Subcutaneous adipose tissue (tissue), 4 donors: Measurements from ENCODE around the gene RAB6B. TPM values are rescaled to one million over a fixed set of nuclear protein-coding genes. Genes with fewer than 3 reads are reported as not detected.

Experiments
- CTCF ChIP-seq: fragments of 450-650 bp; IDR thresholded peaks from one replicate; pipeline ENCODE4 v1.5.1; 2016; ENCODE audit warnings: low read depth, mild to moderate bottlenecking, control low read depth, antibody characterized with exemption, moderate library complexity
- total RNA-seq, 4 donors: library from RNA; depleted of rRNA; stranded (reverse); fragments of >200 nt; gene quantifications; one replicate each; pipeline ENCODE4 v1.1.0, GENCODE V29; 2016

The RAB6B gene
- total RNA-seq, 4 donors from 2014 or later, result 5.5 to 14.2 (median 6.1) TPM

- TF ChIP-seq CTCF, result no peak
These were observed 22.9 kb downstream of the RAB6B start for GRCh38 chr3:133872781-133873180.

- TF ChIP-seq CTCF, result no peak
These were observed 23.5 kb downstream of the RAB6B start for GRCh38 chr3:133872161-133872560.

GRCh38 chr3:133871368-133872090 lies 24.2 kb downstream of the RAB6B start:
- TF ChIP-seq CTCF, result no peak

- TF ChIP-seq CTCF, result no peak
These were observed 24.9 kb downstream of the RAB6B start for GRCh38 chr3:133870822-133871221.

GRCh38 chr3:133869586-133869985 lies 26.1 kb downstream of the RAB6B start:
- TF ChIP-seq CTCF, result no peak

GRCh38 chr3:133868758-133869475 lies 26.8 kb downstream of the RAB6B start:
- TF ChIP-seq CTCF, result no peak

- no peak for TF ChIP-seq CTCF
These were observed 27.5 kb downstream of the RAB6B start for GRCh38 chr3:133868186-133868585.
